HG03064 (cell line): ENCODE measurements around the gene CLEC4F.
"Not testable (repeated sequence)": the region's sequence is repeated elsewhere in the genome, so short reads cannot be mapped to it uniquely, and the experiment has no call there.

Experiments
- ATAC-seq: cut with Tn5 transposase; IDR thresholded peaks from one replicate; pipeline ENCODE4 v1.9.1; 2021; ENCODE audit warnings: low read depth; ENCODE audit not compliant: unreplicated experiment

Gene CLEC4F

DNA sequence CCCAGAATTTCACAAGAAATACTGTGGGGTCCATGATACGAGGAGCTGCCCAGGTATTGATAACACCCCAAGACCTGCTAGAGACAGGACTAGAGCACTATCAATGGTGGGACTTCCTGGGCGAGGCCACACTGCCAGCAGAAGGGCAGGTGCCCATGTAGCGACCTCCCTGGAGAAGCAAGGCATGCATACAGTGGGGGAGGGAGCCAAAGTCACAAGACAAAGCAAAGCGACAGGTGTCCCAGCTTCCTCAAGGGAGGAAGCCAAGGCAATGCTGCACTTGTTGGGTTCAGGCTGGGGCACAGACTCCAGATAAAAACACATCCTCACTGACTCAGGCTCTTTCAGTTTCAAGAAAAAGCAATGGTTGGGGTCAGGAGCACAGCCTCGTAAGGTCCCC lies 7.7 kb upstream of the CLEC4F start:
- ATAC-seq = no peak

DNA sequence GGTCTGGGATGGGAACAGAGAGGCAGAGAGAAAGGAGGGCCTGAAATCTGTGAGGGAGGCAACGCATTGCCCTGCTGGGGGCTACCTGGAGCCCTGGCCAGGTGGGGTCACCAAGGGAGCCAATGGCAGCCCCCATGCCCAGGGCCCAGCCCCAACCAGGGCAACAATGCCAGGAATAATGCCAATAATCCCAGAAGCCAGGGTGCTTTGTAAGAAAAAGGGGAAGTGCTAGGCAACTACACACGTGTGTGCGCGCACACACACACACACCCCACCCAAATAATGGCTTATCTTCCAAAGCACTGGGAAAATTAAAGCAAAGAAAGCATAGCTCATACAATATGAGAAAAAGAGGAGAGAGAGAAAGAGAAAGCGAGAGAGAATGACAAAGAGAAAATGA lies 7.0 kb upstream of the CLEC4F start:
- ATAC-seq = no peak

DNA sequence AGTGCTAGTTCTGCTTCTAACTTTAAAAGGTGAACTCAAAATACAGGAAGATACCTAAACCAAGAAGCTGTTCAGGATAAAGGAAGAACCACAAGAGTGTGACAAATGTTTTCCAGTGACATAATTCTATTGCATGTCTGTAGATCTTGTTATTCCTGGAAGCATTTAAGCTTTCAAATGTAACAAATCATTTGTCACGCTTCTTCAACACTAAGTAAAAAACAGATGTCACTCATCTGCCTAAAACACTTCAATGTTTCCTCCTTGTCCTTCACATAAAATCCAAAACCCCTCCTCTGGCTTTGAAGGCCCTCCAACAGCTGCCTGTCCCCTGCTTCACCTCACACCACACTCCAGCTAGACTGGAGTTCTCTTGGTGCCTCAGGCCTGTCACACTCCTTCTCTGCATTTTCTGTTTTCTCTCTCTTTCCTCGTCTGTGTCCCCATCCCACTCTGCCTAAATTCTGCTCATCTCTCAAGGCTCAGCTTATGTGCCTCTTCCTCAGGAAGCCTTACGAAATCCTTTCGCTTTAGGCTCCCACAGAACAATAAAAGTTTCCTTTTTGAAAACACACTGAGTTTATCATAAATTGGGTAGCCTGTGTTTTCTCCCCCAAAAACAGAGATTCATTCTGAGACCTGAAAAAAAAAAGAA lies 6.4 kb upstream of the CLEC4F start:
- no peak for ATAC-seq

GRCh38 chr2:70823249-70823648 lies 2.9 kb upstream of the CLEC4F start:
- no peak for ATAC-seq

DNA sequence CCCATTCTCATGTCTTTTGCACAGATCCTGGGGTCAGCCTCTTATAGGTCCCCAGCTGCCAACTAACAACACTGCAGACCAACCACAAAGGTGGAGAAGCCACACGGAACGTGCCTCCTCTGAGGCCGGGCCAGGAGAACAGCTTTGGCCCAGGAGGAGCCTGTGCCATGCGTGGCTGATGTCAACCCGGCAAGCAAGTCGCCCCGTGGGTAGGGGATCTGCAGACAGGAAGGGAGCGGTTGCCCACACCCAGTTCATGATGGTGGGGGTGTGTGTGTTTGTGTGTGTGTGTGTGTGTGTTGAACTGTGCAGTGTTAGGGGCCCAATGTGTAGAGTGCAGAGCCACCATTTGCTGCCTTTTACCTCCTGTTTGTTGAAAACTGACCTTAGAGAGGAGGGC lies 2.4 kb upstream of the CLEC4F start:
- no peak for ATAC-seq

DNA sequence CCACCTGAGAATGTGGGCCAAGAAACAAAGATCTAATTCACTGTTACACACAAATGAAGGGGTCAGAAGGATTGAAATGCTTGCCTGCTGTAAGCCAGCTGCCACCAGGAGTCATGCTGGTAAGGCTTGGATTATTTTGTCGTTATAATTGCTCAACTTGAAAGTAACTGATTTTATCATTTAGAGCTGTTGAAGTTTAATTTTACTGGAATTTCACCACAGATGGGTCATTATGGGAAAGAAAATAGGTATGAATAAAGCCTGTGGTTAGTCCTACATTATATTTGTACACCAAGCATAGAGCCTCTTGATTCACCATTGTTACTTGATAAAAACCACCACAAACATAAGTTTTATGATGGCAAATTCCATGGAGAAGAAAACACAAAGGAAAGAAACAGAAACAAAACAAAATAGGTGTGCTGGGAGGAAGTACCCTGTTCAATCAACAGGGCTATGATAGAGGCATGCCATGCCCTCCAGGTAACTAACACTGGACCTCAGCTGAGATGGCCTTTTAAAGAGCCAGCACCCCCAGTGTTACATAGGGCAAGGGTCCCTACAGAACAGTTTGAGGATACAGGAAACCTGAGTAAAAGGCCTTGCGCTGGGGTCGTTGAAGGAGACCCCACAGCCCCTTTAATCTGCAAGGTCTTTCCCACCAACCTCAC lies 3.0 kb downstream of the CLEC4F start:
- no peak for ATAC-seq

DNA sequence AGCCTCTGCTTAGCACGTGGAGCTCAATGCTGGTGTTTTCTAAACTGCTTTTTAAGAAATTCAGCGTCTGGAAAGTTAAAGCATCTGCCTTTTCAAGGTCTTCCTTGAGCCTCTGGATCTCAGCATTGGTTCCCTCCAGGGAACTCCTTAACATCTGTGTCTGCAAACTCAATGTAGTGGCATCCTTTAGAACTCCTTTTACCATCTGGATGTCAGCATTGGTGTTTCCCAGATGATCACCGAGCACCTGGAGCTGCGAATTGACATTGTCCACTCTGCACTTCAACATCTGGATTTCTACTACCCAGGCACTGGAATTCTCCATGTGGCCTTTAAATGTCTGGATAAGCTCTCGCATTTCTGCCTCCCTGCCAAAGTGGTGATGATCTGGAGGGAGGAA lies 3.7 kb downstream of the CLEC4F start:
- ATAC-seq = no peak

DNA sequence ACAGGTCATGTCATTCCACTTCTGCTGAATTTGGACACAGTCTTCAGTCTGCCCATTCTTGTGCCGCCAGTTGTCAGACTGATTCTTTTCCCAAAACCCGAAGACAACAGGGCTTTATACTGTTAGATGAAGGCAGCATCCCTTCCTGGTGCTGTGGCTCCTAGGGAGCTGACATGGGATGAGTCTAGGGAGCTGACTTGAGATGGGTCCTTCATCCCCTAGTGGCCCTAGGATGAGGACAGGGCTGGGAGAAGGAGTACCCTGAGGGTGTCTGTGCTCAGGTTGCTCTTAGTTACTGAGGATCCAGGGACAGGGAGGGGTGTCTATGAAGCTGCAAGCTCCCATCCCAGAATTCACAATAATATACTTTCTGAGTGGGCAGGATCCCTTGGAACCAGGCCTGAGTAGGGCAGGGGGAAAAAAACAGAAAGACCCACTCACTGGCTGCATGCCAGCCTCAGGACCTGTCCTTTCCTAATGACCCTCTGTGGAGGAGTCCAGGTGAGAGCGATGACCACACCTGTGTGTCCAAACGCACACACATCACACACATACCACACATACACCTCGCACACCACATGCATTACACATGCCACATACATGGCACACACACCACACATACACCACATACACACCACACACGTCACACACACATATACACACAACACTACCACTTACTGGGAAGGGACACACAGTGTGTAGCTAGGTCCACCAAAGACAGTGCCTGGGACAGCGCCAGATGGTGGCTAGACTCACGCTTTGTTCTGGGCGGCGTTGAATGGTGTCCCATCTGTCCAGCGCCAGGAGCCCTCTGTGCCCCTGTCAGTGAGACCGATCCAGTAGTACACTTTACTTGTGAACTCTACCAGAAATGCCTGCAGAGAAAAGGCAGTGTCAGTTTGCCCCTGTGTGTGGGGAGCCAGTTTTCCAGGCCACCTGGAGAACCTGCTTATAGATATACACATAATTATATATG lies 11.1 kb downstream of the CLEC4F start:
- no peak for ATAC-seq

DNA sequence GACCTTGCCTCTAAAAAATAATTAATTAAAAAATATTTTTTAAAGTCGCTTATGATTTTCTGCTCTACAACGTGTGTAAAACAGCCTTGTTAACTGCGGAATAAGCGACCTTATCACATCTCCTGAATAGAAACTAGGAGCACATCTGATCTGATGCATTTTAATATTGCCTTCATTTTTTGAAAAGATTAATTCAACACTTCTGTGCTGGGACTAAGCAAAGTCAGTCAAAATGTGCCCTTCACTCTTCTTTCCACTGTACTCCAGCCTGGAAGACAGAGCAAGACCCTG lies 12.6 kb downstream of the CLEC4F start:
- ATAC-seq = no peak

- no peak for ATAC-seq
Measured at GRCh38 chr2:70807102-70807827, 13.1 kb downstream of the CLEC4F start.

DNA sequence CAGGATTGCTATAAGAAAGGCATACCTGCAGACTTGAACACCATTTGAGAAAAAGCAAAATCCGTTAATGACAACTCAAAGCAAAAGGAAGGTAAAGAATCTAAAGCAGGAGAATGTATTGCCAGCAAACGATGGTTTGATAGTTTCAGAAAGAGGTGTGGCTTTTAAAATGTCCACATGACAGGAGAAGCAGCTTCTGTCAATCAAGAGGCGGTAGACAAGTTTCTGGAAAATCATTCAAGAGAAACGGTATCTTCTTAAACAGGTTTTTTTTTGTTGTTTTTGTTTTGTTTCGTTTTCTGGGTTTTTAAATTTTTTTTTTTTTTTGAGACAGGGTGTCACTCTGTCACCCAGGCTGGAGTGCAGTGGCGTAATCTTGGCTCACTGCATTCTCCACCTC lies 13.8 kb downstream of the CLEC4F start:
- no peak for ATAC-seq

- no peak for ATAC-seq
Measured at GRCh38 chr2:70806013-70806412, 14.4 kb downstream of the CLEC4F start.

GRCh38 chr2:70801607-70802263 lies 18.7 kb downstream of the CLEC4F start:
- no peak for ATAC-seq

- no peak for ATAC-seq
Measured at GRCh38 chr2:70799706-70800105, 20.7 kb downstream of the CLEC4F start.

- not testable (repeated sequence) for ATAC-seq
Measured at GRCh38 chr2:70797996-70798395, 22.4 kb downstream of the CLEC4F start.

DNA sequence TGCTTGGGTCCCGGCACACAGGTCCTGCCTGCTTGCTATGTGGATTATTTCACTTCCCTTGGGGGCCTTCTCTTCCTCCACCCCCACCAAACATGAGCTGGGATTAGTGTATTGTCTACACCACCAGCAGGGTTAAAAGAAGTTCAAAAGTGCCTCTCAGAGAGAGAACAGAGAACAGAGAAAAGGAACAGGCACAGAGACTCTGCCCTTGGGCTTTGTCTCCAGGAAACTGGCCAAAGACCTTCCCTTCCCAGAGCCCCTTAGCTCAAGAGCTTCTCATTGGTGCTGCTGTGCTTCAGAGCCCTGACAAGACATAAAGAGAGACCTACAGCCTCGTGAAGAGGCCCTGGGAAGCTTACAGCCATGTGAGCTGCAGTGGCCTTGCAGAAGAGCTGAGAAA lies 22.9 kb downstream of the CLEC4F start:
- no peak for ATAC-seq

GRCh38 chr2:70796262-70796661 lies 24.1 kb downstream of the CLEC4F start:
- no peak for ATAC-seq

DNA sequence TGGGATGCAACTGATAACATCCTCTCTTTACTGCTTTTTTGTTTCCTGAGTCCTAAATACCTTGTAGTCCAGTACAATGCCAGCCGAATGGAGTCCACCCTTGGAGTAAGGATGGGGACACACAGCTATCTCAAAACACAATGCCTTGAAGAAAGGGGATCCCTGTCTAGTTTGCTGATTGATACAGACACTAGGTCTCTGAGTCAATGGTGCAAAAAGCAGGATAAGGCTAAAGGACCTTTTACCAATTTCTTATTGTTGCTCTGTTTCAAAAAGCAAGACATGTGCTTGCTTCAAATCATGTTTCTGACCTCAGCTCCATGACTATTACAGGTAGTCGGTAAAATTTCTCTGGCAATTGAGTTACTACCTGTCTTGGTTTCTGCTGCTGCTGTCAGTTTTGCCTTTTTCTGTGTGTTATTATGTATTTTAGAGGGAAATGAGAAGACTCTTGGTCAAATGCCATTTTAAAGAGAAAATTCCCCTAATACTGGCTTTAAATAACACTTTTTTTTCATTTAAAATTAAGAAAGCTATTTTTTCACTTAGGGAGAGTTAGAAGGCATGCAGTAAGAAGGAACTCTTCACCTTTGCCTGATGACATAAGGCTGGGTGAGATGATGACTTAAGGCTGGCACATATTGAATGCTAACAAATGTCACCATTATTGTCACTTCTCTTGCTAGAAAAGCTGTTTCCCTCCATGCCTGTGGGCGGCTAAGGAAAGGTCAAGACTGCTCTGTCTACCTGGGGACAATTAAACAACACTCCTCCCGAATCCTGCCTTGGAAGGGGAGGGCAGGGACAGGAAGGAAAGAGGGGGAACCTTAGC lies 25.0 kb downstream of the CLEC4F start:
- no peak for ATAC-seq

- no peak for ATAC-seq
Measured at GRCh38 chr2:70793450-70793849, 26.9 kb downstream of the CLEC4F start.
